ENCODE measurements around the gene ATP10B. TPM values are rescaled to one million over a fixed set of nuclear protein-coding genes. Genes with fewer than 3 reads are reported as not detected.

The ATP10B gene
- total RNA-seq, 1 experiment from 2014 or later, result 0.11 TPM

DNA sequence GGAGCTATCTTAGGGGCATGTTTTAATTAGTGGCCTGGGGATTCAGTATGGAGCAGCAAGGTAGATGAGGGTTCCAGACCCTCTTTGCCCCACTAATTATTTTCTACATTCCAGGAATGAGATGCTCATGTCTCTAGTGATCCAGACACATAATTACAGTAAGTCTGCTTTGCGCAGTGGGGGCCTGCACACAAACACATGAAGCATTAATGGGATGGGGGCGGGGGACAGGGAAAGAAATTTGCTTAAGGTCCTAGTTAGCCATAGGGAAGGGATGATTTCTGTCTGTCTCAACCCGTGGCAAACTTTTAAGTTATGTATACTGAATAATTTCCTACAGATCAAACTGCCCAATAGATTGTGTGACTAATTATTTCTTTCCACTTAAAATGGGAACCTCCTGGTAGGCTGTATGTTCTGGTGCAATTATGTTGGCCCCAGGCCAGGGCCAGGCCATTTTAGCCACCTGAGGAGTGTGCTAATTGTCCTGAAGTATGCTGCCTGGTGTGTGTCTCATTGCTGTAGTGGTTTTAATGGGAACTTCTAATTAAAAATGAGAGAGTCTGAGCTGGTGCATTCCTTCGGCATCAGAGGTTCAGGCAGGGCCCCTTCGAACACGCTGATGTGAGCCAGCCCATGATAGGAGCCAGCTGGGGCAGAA is 295.9 kb downstream of the ATP10B start (continued):
- TF ChIP-seq, protein P1, sequence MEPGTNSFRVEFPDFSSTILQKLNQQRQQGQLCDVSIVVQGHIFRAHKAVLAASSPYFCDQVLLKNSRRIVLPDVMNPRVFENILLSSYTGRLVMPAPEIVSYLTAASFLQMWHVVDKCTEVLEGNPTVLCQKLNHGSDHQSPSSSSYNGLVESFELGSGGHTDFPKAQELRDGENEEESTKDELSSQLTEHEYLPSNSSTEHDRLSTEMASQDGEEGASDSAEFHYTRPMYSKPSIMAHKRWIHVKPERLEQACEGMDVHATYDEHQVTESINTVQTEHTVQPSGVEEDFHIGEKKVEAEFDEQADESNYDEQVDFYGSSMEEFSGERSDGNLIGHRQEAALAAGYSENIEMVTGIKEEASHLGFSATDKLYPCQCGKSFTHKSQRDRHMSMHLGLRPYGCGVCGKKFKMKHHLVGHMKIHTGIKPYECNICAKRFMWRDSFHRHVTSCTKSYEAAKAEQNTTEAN (CRISPR knock-in tag; IDR thresholded peaks at IDR 0.05), result no peak
- TF ChIP-seq, protein P2, sequence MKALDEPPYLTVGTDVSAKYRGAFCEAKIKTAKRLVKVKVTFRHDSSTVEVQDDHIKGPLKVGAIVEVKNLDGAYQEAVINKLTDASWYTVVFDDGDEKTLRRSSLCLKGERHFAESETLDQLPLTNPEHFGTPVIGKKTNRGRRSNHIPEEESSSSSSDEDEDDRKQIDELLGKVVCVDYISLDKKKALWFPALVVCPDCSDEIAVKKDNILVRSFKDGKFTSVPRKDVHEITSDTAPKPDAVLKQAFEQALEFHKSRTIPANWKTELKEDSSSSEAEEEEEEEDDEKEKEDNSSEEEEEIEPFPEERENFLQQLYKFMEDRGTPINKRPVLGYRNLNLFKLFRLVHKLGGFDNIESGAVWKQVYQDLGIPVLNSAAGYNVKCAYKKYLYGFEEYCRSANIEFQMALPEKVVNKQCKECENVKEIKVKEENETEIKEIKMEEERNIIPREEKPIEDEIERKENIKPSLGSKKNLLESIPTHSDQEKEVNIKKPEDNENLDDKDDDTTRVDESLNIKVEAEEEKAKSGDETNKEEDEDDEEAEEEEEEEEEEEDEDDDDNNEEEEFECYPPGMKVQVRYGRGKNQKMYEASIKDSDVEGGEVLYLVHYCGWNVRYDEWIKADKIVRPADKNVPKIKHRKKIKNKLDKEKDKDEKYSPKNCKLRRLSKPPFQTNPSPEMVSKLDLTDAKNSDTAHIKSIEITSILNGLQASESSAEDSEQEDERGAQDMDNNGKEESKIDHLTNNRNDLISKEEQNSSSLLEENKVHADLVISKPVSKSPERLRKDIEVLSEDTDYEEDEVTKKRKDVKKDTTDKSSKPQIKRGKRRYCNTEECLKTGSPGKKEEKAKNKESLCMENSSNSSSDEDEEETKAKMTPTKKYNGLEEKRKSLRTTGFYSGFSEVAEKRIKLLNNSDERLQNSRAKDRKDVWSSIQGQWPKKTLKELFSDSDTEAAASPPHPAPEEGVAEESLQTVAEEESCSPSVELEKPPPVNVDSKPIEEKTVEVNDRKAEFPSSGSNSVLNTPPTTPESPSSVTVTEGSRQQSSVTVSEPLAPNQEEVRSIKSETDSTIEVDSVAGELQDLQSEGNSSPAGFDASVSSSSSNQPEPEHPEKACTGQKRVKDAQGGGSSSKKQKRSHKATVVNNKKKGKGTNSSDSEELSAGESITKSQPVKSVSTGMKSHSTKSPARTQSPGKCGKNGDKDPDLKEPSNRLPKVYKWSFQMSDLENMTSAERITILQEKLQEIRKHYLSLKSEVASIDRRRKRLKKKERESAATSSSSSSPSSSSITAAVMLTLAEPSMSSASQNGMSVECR (CRISPR knock-in tag; IDR thresholded peaks at IDR 0.05; ENCODE audit: borderline replicate concordance), result no peak
- TF ChIP-seq MXD4 (CRISPR knock-in tag; IDR thresholded peaks at IDR 0.05; ENCODE audit: borderline replicate concordance) (no peak), ZBTB21 (CRISPR knock-in tag; IDR thresholded peaks at IDR 0.05; ENCODE audit: borderline replicate concordance) (no peak), NFE2L1 (CRISPR knock-in tag; IDR thresholded peaks at IDR 0.05) (no peak), ZNF416 (CRISPR knock-in tag; IDR thresholded peaks at IDR 0.05) (no peak)
- TF ChIP-seq, protein P3, sequence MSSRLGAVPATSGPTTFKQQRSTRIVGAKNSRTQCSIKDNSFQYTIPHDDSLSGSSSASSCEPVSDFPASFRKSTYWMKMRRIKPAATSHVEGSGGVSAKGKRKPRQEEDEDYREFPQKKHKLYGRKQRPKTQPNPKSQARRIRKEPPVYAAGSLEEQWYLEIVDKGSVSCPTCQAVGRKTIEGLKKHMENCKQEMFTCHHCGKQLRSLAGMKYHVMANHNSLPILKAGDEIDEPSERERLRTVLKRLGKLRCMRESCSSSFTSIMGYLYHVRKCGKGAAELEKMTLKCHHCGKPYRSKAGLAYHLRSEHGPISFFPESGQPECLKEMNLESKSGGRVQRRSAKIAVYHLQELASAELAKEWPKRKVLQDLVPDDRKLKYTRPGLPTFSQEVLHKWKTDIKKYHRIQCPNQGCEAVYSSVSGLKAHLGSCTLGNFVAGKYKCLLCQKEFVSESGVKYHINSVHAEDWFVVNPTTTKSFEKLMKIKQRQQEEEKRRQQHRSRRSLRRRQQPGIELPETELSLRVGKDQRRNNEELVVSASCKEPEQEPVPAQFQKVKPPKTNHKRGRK (CRISPR knock-in tag; IDR thresholded peaks at IDR 0.05; ENCODE audit: borderline replicate concordance), result no peak
- TF ChIP-seq, protein P4, sequence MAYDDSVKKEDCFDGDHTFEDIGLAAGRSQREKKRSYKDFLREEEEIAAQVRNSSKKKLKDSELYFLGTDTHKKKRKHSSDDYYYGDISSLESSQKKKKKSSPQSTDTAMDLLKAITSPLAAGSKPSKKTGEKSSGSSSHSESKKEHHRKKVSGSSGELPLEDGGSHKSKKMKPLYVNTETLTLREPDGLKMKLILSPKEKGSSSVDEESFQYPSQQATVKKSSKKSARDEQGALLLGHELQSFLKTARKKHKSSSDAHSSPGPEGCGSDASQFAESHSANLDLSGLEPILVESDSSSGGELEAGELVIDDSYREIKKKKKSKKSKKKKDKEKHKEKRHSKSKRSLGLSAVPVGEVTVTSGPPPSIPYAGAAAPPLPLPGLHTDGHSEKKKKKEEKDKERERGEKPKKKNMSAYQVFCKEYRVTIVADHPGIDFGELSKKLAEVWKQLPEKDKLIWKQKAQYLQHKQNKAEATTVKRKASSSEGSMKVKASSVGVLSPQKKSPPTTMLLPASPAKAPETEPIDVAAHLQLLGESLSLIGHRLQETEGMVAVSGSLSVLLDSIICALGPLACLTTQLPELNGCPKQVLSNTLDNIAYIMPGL (CRISPR knock-in tag; IDR thresholded peaks at IDR 0.05), result no peak

DNA sequence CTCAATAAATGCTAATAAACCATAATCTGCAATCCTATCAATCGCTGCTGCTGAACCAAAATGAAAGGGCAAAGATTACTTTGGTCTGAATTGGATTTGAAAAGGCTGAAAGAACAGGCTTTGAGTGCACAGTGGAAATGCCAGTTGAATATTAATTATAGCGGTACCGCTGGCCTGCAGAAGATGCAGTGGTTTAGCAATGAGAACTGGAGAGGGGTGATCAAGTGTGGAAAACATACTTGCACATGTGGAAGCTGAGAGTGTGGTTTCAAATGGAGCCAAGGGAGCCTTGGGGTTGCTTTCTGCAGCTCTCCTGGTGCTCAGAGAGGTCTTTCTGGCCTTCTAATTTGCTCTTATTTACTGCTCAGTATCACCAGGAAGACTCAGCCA is 296.4 kb downstream of the ATP10B start:
- Mint-ChIP-seq H3K9me3 (no peaks in the 10 kb centered on the region), H3K36me3 (no peaks in the 10 kb centered on the region)

More for the DNA sequence above, 296.4 kb downstream of the ATP10B start:
- no peak overlapping the region for H3K4me3 Mint-ChIP-seq
- no peaks in the 10 kb centered on the region for H3K27me3 Mint-ChIP-seq (ENCODE audit: low read depth)
- ATAC-seq (no peak), DNase-seq (ENCODE audit: low spot score) (no peak)
- H3K4me1 Mint-ChIP-seq, result no peaks in the 10 kb centered on the region
- ChIA-PET POLR2A (no interaction called here), CTCF (no interaction called here)
- no peak overlapping the region for H3K27ac Mint-ChIP-seq
- TF ChIP-seq, protein P5, sequence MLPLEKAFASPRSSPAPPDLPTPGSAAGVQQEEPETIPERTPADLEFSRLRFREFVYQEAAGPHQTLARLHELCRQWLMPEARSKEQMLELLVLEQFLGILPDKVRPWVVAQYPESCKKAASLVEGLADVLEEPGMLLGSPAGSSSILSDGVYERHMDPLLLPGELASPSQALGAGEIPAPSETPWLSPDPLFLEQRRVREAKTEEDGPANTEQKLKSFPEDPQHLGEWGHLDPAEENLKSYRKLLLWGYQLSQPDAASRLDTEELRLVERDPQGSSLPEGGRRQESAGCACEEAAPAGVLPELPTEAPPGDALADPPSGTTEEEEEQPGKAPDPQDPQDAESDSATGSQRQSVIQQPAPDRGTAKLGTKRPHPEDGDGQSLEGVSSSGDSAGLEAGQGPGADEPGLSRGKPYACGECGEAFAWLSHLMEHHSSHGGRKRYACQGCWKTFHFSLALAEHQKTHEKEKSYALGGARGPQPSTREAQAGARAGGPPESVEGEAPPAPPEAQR (CRISPR knock-in tag; IDR thresholded peaks at IDR 0.05), result no peak
- TF ChIP-seq SOX15 (CRISPR knock-in tag; IDR thresholded peaks at IDR 0.05), result no peak
- TF ChIP-seq, protein P6, sequence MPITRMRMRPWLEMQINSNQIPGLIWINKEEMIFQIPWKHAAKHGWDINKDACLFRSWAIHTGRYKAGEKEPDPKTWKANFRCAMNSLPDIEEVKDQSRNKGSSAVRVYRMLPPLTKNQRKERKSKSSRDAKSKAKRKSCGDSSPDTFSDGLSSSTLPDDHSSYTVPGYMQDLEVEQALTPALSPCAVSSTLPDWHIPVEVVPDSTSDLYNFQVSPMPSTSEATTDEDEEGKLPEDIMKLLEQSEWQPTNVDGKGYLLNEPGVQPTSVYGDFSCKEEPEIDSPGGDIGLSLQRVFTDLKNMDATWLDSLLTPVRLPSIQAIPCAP (CRISPR knock-in tag; IDR thresholded peaks at IDR 0.05), result no peak
- no peak for TF ChIP-seq ELF4 (CRISPR knock-in tag; IDR thresholded peaks at IDR 0.05; ENCODE audit: low read depth)
- TF ChIP-seq TP53 (CRISPR knock-in tag; IDR thresholded peaks at IDR 0.05), result no peak
- no peak for TF ChIP-seq HMGA2 (CRISPR knock-in tag; IDR thresholded peaks at IDR 0.05)
- no peak for TF ChIP-seq GTF2I (CRISPR knock-in tag; conservative IDR thresholded peaks at IDR 0.05)
- no peak for TF ChIP-seq SMAD4 (CRISPR knock-in tag; IDR thresholded peaks at IDR 0.05)
- TF ChIP-seq NR2C2 (CRISPR knock-in tag; IDR thresholded peaks at IDR 0.05), result no peak
- no peak for TF ChIP-seq RELA (CRISPR knock-in tag; IDR thresholded peaks at IDR 0.05; ENCODE audit: borderline replicate concordance)
- TF ChIP-seq TEAD1 (CRISPR knock-in tag; IDR thresholded peaks at IDR 0.05), result no peak
- TF ChIP-seq TEAD4 (CRISPR knock-in tag; IDR thresholded peaks at IDR 0.05), result no peak

Measured in WTC11 (cell line).